ENCODE measurements around the gene UNC45A. TPM values are rescaled to one million over a fixed set of nuclear protein-coding genes. Genes with fewer than 3 reads are reported as not detected.
"Not testable (repeated sequence)": the region's sequence is repeated elsewhere in the genome, so short reads cannot be mapped to it uniquely, and the experiment has no call there.

Gene UNC45A
- polyA plus RNA-seq, 2 donors = 35.0 to 47.9 TPM

DNA sequence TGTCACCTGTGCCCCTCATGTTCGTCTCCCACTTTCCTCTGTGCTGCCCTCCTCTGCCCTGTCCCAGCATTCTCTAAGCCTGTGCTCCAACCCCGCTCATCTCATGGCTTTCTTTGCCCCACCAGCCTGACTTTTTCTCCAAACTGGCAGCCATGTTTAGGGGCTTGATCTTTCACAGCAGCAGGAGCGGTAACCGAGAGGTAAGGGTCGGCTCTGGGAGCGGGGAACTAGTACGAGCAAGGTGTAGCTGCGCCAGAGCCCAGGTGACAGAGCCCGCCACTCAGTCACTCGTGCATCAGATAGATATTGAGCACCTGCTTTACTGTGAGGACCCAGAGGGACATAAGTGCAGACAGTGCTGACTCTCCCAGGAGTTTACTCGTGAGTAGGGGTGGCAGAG lies 18.6 kb upstream of the UNC45A start:
- Histone ChIP-seq H3K4me1 (ENCODE audit: control insufficient read depth in 2 of 2, insufficient read depth in 2 of 2, low read length in 1 of 2) (peaks cover 0 to 3% of the 10 kb centered on the region in 2 donors), H3K36me3 (ENCODE audit: control insufficient read depth in 2 of 2, insufficient read depth in 2 of 2, low read length in 1 of 2) (peaks cover 31 to 75% of the 10 kb centered on the region in 2 donors), H3K4me3 (ENCODE audit: low read depth in 1 of 2, low read length in 2 of 2) (no peak overlapping the region), H3K27ac (ENCODE audit: low read depth in 2 of 2, low read length in 1 of 2) (no peak overlapping the region), H3K9me3 (ENCODE audit: control insufficient read depth in 2 of 2, insufficient read depth in 1 of 2, low read depth in 1 of 2, low read length in 1 of 2) (no peaks in the 10 kb centered on the region), H3K27me3 (ENCODE audit: control insufficient read depth in 1 of 2, insufficient read depth in 2 of 2, low read length in 2 of 2) (no peaks in the 10 kb centered on the region)
- 88 to 89% methylated on average over 11 of the region's 11 CpGs for WGBS, 2 donors

DNA sequence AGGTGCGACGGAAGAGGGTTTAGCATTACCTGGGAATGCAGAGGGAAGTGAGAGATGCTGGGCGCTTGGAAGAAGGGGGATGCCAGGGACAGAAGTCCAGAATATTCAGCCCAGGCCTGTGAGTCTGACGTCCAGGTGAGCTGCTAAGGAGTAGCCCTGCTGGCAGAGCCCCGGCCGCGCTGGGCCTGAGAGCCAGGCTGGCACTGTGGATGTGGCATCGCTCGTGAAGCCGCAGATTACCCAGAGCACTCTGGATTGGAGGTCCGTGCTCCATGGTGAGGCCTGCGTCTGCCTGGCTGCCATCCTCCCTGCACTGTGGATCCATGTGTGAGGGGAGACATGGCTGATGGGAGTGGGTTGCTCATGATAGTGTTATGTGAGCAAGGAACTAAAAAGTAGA lies 17.5 kb upstream of the UNC45A start:
- peaks cover 24 to 65% of the 10 kb centered on the region in 2 donors for H3K36me3 ChIP-seq (ENCODE audit: control insufficient read depth in 2 of 2, insufficient read depth in 2 of 2, low read length in 1 of 2)
- no peaks in the 10 kb centered on the region for H3K9me3 ChIP-seq (ENCODE audit: control insufficient read depth in 2 of 2, insufficient read depth in 1 of 2, low read depth in 1 of 2, low read length in 1 of 2)
- WGBS, 2 donors = 93 to 94% methylated on average over 12 of the region's 12 CpGs
- H3K4me3 ChIP-seq (ENCODE audit: low read depth in 1 of 2, low read length in 2 of 2) = no peak overlapping the region
- H3K27ac ChIP-seq (ENCODE audit: low read depth in 2 of 2, low read length in 1 of 2) = no peak overlapping the region
- H3K4me1 ChIP-seq (ENCODE audit: control insufficient read depth in 2 of 2, insufficient read depth in 2 of 2, low read length in 1 of 2) = peaks cover 0 to 3% of the 10 kb centered on the region in 2 donors
- H3K27me3 ChIP-seq (ENCODE audit: control insufficient read depth in 1 of 2, insufficient read depth in 2 of 2, low read length in 2 of 2) = no peaks in the 10 kb centered on the region

DNA sequence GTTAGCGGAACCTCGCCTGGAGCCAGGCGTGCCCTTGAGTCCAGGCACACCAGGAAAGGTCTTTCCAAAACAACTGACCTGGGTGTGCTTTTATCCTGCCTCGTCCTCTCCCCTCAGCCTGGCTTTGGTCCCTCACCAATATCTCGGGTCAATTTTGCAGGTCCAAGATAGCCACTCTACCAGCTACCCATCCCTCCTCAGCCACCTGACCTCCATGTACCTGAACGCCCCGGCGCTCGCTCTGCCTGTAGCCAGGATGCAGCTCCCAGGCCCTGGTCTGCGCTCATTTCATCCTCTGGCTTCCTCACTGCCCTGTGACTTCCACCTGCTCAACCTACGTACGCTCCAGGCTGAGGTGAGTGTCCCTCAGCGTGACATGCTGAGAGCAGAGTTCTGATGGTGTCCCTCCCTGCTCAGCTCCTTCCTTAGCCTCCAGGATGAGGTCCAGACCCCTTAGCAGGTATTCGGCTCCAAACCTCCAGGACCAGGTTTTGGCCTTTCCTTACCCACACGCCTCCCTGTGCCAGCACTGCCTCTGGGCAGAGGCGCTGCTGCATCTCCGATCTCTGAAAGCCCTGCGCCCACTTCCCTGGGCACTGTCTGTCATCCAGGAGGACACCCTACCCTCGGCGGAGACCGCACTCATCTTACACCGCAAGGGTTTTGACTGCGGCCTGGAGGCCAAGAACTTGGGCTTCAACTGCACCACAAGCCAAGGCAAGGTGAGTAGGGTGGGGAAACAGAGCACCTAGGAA lies 16.9 kb upstream of the UNC45A start:
- Histone ChIP-seq H3K9me3 (ENCODE audit: control insufficient read depth in 2 of 2, insufficient read depth in 1 of 2, low read depth in 1 of 2, low read length in 1 of 2) (no peaks in the 10 kb centered on the region), H3K36me3 (ENCODE audit: control insufficient read depth in 2 of 2, insufficient read depth in 2 of 2, low read length in 1 of 2) (peaks cover 18 to 58% of the 10 kb centered on the region in 2 donors), H3K27me3 (ENCODE audit: control insufficient read depth in 1 of 2, insufficient read depth in 2 of 2, low read length in 2 of 2) (no peaks in the 10 kb centered on the region), H3K27ac (ENCODE audit: low read depth in 2 of 2, low read length in 1 of 2) (no peak overlapping the region), H3K4me3 (ENCODE audit: low read depth in 1 of 2, low read length in 2 of 2) (no peak overlapping the region), H3K4me1 (ENCODE audit: control insufficient read depth in 2 of 2, insufficient read depth in 2 of 2, low read length in 1 of 2) (peaks cover 0 to 3% of the 10 kb centered on the region in 2 donors)
- 94 to 95% methylated on average over 23 of the region's 23 CpGs for WGBS, 2 donors

DNA sequence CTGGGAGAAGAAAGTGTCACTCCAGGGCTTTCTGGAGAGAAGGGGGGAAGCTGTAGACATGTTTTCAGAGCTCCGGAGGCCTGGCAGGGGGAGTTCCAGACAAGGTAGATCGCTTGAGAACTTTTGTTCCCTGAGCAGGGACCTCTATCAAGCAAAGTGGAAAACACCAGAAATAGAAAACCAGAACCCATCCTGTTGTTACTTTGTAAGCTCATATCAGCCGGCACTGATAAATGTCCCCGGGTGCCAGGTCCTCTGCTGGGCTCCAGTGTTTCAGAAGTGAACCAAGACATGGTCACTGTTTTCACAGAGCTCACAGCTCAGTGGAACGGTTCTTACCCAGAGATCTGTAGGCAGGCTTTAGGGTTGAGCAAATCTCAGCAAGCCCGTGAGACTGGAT lies 16.2 kb upstream of the UNC45A start:
- peaks cover 0 to 3% of the 10 kb centered on the region in 2 donors for H3K4me1 ChIP-seq (ENCODE audit: control insufficient read depth in 2 of 2, insufficient read depth in 2 of 2, low read length in 1 of 2)
- H3K36me3 ChIP-seq (ENCODE audit: control insufficient read depth in 2 of 2, insufficient read depth in 2 of 2, low read length in 1 of 2) = peaks cover 16 to 52% of the 10 kb centered on the region in 2 donors
- 93 to 97% methylated on average over 6 of the region's 6 CpGs for WGBS, 2 donors
- H3K27me3 ChIP-seq (ENCODE audit: control insufficient read depth in 1 of 2, insufficient read depth in 2 of 2, low read length in 2 of 2) = no peaks in the 10 kb centered on the region
- no peak overlapping the region for H3K4me3 ChIP-seq (ENCODE audit: low read depth in 1 of 2, low read length in 2 of 2)
- no peak overlapping the region for H3K27ac ChIP-seq (ENCODE audit: low read depth in 2 of 2, low read length in 1 of 2)
- H3K9me3 ChIP-seq (ENCODE audit: control insufficient read depth in 2 of 2, insufficient read depth in 1 of 2, low read depth in 1 of 2, low read length in 1 of 2) = no peaks in the 10 kb centered on the region

DNA sequence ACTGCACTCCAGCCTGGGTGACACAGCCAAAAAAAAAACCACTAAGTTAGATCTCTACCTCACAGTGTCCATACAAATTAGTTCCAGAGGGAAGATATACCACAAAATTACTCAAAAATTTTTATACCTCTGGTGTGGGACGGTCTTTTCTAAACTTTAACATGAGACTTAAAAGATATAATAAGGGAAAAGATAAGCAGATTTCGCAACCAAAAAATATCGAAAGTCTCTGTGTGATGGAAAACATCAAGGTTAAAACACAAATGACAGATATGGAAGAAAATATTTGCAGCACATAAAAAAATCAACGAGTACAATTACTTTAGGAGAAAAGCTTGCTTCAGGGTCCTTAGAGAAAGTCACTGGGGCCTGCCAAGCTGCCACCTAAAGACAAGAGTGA lies 13.2 kb upstream of the UNC45A start:
- no peak overlapping the region for H3K27ac ChIP-seq (ENCODE audit: low read depth in 2 of 2, low read length in 1 of 2)
- no peaks in the 10 kb centered on the region for H3K9me3 ChIP-seq (ENCODE audit: control insufficient read depth in 2 of 2, insufficient read depth in 1 of 2, low read depth in 1 of 2, low read length in 1 of 2)
- H3K36me3 ChIP-seq (ENCODE audit: control insufficient read depth in 2 of 2, insufficient read depth in 2 of 2, low read length in 1 of 2) = peaks cover 16 to 33% of the 10 kb centered on the region in 2 donors
- no peak overlapping the region for H3K4me3 ChIP-seq (ENCODE audit: low read depth in 1 of 2, low read length in 2 of 2)
- no peaks in the 10 kb centered on the region for H3K27me3 ChIP-seq (ENCODE audit: control insufficient read depth in 1 of 2, insufficient read depth in 2 of 2, low read length in 2 of 2)
- WGBS, 2 donors = 79 to 94% methylated on average over 4 of the region's 4 CpGs
- H3K4me1 ChIP-seq (ENCODE audit: control insufficient read depth in 2 of 2, insufficient read depth in 2 of 2, low read length in 1 of 2) = peaks cover 0 to 3% of the 10 kb centered on the region in 2 donors

DNA sequence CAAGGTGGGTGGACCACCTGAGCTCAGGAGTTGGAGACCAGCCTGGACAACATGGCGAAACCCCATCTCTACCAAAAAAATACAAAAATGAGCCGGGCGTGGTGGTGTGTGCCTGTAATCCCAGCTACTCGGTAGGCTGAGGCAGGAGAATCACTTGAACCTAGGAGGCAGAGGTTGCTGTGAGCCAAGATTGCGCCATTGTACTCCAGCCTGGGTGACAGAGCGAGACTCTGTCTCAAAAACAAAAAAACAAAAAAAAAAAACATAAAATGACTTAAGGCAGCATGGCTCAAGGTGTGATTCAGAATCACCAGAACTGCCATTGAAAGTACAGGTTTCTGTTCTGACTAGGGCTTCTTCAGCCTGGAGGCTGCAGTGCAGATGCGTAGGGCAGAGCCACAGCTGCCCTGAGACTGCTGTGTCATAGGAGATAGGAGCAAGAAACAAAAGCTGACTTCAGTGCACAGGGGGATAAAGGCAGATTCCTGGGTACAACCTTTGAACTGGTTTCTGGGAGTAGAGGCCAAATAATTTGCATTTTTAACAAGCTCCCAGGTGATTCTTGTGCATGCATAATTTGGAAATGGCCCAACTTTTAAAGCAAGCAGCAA lies 12.3 kb upstream of the UNC45A start:
- peaks cover 8 to 26% of the 10 kb centered on the region in 2 donors for H3K36me3 ChIP-seq (ENCODE audit: control insufficient read depth in 2 of 2, insufficient read depth in 2 of 2, low read length in 1 of 2)
- not testable (repeated sequence) for H3K9me3 ChIP-seq (ENCODE audit: control insufficient read depth in 2 of 2, insufficient read depth in 1 of 2, low read depth in 1 of 2, low read length in 1 of 2); H3K27me3 ChIP-seq (ENCODE audit: control insufficient read depth in 1 of 2, insufficient read depth in 2 of 2, low read length in 2 of 2); H3K27ac ChIP-seq (ENCODE audit: low read depth in 2 of 2, low read length in 1 of 2); H3K4me1 ChIP-seq (ENCODE audit: control insufficient read depth in 2 of 2, insufficient read depth in 2 of 2, low read length in 1 of 2); H3K4me3 ChIP-seq (ENCODE audit: low read depth in 1 of 2, low read length in 2 of 2)
- WGBS, 2 donors = 82 to 86% methylated on average over 7 of the region's 7 CpGs

DNA sequence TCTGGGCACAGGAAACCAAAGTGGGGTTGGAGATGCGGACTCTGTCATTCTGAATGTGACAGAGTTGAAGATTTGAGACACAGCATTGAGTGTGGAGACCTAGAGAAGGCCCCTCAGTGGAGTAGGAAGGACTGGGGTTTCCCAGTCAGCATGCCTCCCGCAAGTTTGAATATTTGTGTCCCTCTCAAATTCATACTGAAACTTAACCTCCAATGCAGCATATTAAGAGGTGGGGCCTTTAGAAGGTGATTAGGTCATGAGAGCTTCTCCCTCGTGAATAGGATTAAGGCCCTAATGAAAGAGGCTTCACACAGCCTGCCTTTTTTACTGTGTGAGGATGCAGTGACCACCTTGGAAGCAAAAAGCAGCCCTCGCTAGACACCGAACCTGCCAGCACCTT lies 10.7 kb upstream of the UNC45A start:
- Histone ChIP-seq H3K27me3 (ENCODE audit: control insufficient read depth in 1 of 2, insufficient read depth in 2 of 2, low read length in 2 of 2) (no peaks in the 10 kb centered on the region), H3K4me3 (ENCODE audit: low read depth in 1 of 2, low read length in 2 of 2) (no peak overlapping the region), H3K9me3 (ENCODE audit: control insufficient read depth in 2 of 2, insufficient read depth in 1 of 2, low read depth in 1 of 2, low read length in 1 of 2) (no peaks in the 10 kb centered on the region), H3K4me1 (ENCODE audit: control insufficient read depth in 2 of 2, insufficient read depth in 2 of 2, low read length in 1 of 2) (peaks cover 0 to 2% of the 10 kb centered on the region in 2 donors), H3K36me3 (ENCODE audit: control insufficient read depth in 2 of 2, insufficient read depth in 2 of 2, low read length in 1 of 2) (peaks cover 6 to 14% of the 10 kb centered on the region in 2 donors), H3K27ac (ENCODE audit: low read depth in 2 of 2, low read length in 1 of 2) (no peak overlapping the region)
- WGBS, 2 donors = 79 to 81% methylated on average over 5 of the region's 5 CpGs

DNA sequence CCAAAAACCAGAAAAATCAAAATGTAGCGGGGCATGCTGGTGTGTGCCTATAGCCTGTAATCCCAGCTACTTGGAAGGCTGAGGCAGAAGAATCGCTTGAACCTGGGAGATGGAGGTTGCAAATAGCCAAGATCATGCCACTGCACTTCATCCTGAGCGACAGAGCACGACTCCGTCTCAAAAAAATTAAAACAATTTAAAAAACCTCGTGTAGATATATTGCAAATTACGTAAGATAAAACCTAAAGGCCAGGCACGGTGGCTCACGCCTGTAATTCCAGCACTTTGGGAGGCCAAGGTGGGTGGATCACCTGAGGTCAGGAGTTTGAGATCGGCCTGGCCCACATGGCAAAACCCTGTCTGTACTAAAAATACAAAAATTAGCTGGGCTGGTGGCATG lies 8.3 kb upstream of the UNC45A start:
- not testable (repeated sequence) for H3K36me3 ChIP-seq (ENCODE audit: control insufficient read depth in 2 of 2, insufficient read depth in 2 of 2, low read length in 1 of 2); H3K27me3 ChIP-seq (ENCODE audit: control insufficient read depth in 1 of 2, insufficient read depth in 2 of 2, low read length in 2 of 2); H3K4me1 ChIP-seq (ENCODE audit: control insufficient read depth in 2 of 2, insufficient read depth in 2 of 2, low read length in 1 of 2); H3K9me3 ChIP-seq (ENCODE audit: control insufficient read depth in 2 of 2, insufficient read depth in 1 of 2, low read depth in 1 of 2, low read length in 1 of 2); H3K27ac ChIP-seq (ENCODE audit: low read depth in 2 of 2, low read length in 1 of 2); H3K4me3 ChIP-seq (ENCODE audit: low read depth in 1 of 2, low read length in 2 of 2)
- 92 to 95% methylated on average over 10 of the region's 10 CpGs for WGBS, 2 donors

DNA sequence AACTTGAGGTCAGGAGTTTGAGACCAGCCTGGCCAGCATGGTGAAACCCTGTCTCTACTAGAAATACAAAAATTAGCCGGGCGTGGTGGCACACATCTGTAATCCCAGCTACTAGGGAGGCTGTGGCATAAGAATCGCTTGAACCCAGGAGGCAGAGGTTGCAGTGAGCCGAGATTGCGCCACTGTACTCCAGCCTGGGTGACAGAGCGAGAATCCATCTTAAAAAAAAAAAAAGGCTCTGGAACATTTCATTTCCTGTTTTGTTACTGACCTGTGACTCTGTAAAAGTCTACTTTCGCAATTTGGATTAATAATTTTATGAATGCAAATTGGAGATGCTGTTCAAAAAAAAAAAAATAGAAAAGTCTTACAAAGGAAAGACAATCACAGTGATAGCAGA lies 7.0 kb upstream of the UNC45A start:
- not testable (repeated sequence) for H3K27me3 ChIP-seq (ENCODE audit: control insufficient read depth in 1 of 2, insufficient read depth in 2 of 2, low read length in 2 of 2); H3K27ac ChIP-seq (ENCODE audit: low read depth in 2 of 2, low read length in 1 of 2)
- 88 to 91% methylated on average over 7 of the region's 7 CpGs for WGBS, 2 donors

More for the DNA sequence above, 7.0 kb upstream of the UNC45A start:
- H3K36me3 ChIP-seq (ENCODE audit: control insufficient read depth in 2 of 2, insufficient read depth in 2 of 2, low read length in 1 of 2); H3K9me3 ChIP-seq (ENCODE audit: control insufficient read depth in 2 of 2, insufficient read depth in 1 of 2, low read depth in 1 of 2, low read length in 1 of 2); H3K4me3 ChIP-seq (ENCODE audit: low read depth in 1 of 2, low read length in 2 of 2); H3K4me1 ChIP-seq (ENCODE audit: control insufficient read depth in 2 of 2, insufficient read depth in 2 of 2, low read length in 1 of 2): not testable (repeated sequence)
